Fibroblast of lung (primary cell): ENCODE data around the gene SHISA8. TPM values are rescaled to one million over a fixed set of nuclear protein-coding genes. Genes with fewer than 3 reads are reported as not detected.

ENCODE experiments used
- DNase-seq, 2 donors: peaks; one replicate each; pipeline versions ENCODE4 v3.0.0 to v3.0.0-alpha.2; 2010; ENCODE audit warnings: low read depth in 2 of 2
- H2AFZ ChIP-seq: 2 replicates; pipeline ENCODE4 v1.5.1; 2012; ENCODE audit warnings: low read length, control low read depth, inconsistent platforms
- H3K27ac ChIP-seq: 2 replicates; pipeline ENCODE4 v1.5.1; 2011; ENCODE audit warnings: low read length, control low read depth; ENCODE audit not compliant: insufficient read depth
- H3K27me3 ChIP-seq: 2 replicates; pipeline ENCODE4 v1.5.1; 2011; ENCODE audit warnings: mild to moderate bottlenecking, low read length; ENCODE audit not compliant: control insufficient read depth, insufficient read depth
- H3K36me3 ChIP-seq: 2 replicates; pipeline ENCODE4 v1.5.1; 2011; ENCODE audit warnings: low read length; ENCODE audit not compliant: control insufficient read depth, insufficient read depth
- H3K4me1 ChIP-seq: 2 replicates; pipeline ENCODE4 v1.5.1; 2011; ENCODE audit warnings: low read length; ENCODE audit not compliant: control insufficient read depth, insufficient read depth; ENCODE audit errors: extremely low read depth
- H3K4me2 ChIP-seq: 2 replicates; pipeline ENCODE4 v1.5.1; 2011; ENCODE audit warnings: low read length, control low read depth; ENCODE audit not compliant: insufficient read depth; ENCODE audit errors: extremely low read depth
- H3K4me3 ChIP-seq, 4 experiments: fragments of 200-600 bp in 1 of 4; sonication (generic) in 1 of 4; replicated peaks in 1 of 4; 2 replicates each; pipeline ENCODE4 v1.5.1; 2011 to 2016; ENCODE audit warnings: low read length in 4 of 4, low read depth in 3 of 4, mild to moderate bottlenecking in 3 of 4, control low read depth in 2 of 4, inconsistent platforms in 1 of 4, mixed read lengths in 1 of 4; ENCODE audit not compliant: insufficient read depth in 1 of 4; ENCODE audit errors: control extremely low read depth in 1 of 4
- H3K79me2 ChIP-seq: 2 replicates; pipeline ENCODE4 v1.5.1; 2012; ENCODE audit warnings: mild to moderate bottlenecking, low read length, inconsistent platforms; ENCODE audit not compliant: control insufficient read depth, insufficient read depth
- H3K9ac ChIP-seq: 2 replicates; pipeline ENCODE4 v1.5.1; 2011; ENCODE audit warnings: mild to moderate bottlenecking, low read length, control low read depth; ENCODE audit not compliant: insufficient read depth
- H3K9me3 ChIP-seq: 2 replicates; pipeline ENCODE4 v1.5.1; 2012; ENCODE audit warnings: low read depth, low read length; ENCODE audit not compliant: control insufficient read depth, insufficient read depth
- H4K20me1 ChIP-seq: 2 replicates; pipeline ENCODE4 v1.5.1; 2011; ENCODE audit warnings: low read length; ENCODE audit not compliant: control insufficient read depth, insufficient read depth; ENCODE audit errors: extremely low read depth
- EZH2 ChIP-seq: IDR thresholded peaks from 2 replicates; pipeline ENCODE4 v1.5.1; 2012; ENCODE audit warnings: low read length, control low read depth, mild to moderate bottlenecking; ENCODE audit errors: missing control alignments
- polyA plus RNA-seq, 2 donors: library from polyadenylated mRNA; depleted of rRNA in 1 of 2; stranded (reverse) in 1 of 2; unstranded in 1 of 2; fragments of >200 nt; gene quantifications; 2 replicates each; pipeline ENCODE4 v1.2.1, GENCODE V29; 2011 to 2012; ENCODE audit warnings: missing spikeins in 1 of 2
- total RNA-seq: library from RNA; depleted of rRNA; stranded (reverse); fragments of >200 nt; gene quantifications from 2 replicates; pipeline ENCODE4 v1.2.1, GENCODE V29; 2014
- TF ChIP-seq, protein P1 (sequence below), 2 donors: IDR thresholded peaks in 1 of 2; conservative IDR thresholded peaks in 1 of 2; 1 replicate in 1 of 2; 2 replicates in 1 of 2; pipeline ENCODE4 v1.5.1; 2011 to 2012; ENCODE audit warnings: low read length in 2 of 2, control low read depth in 1 of 2, inconsistent platforms in 1 of 2, low read depth in 1 of 2, mild to moderate bottlenecking in 1 of 2

Gene SHISA8
- total and polyA plus RNA-seq, 2 donors (not counting 1 experiment from before 2014, with no cell fraction given): not detected

DNA sequence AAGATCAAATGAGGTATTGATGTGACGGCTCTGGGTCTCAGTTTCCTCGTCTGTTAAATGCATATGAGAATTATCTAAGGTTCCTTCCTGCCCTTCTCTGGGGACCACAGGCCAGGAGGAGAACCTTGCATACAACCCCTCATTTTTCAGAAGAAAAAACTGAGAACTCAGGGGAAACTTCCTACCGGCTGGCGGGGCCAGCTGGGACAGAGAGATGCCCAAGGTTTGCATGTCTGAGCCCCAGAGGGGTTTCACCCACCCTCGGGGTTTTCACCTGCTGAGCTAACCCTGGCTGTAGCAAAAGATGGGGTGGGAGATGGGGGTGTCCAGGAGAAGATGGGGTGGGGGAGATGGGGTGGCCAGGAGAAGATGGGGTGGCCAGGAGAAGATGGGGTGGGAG is 7.5 kb upstream of the SHISA8 start:
- no peak for TF ChIP-seq EZH2
- TF ChIP-seq, protein P1, sequence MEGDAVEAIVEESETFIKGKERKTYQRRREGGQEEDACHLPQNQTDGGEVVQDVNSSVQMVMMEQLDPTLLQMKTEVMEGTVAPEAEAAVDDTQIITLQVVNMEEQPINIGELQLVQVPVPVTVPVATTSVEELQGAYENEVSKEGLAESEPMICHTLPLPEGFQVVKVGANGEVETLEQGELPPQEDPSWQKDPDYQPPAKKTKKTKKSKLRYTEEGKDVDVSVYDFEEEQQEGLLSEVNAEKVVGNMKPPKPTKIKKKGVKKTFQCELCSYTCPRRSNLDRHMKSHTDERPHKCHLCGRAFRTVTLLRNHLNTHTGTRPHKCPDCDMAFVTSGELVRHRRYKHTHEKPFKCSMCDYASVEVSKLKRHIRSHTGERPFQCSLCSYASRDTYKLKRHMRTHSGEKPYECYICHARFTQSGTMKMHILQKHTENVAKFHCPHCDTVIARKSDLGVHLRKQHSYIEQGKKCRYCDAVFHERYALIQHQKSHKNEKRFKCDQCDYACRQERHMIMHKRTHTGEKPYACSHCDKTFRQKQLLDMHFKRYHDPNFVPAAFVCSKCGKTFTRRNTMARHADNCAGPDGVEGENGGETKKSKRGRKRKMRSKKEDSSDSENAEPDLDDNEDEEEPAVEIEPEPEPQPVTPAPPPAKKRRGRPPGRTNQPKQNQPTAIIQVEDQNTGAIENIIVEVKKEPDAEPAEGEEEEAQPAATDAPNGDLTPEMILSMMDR (conservative IDR thresholded peaks at IDR 0.05 in 1 of 2, IDR thresholded peaks at IDR 0.05 in 1 of 2; ENCODE audit: low read depth in 1 of 2, low read length in 2 of 2): no peak
- Histone ChIP-seq H3K27me3 (peaks cover 6% of the 10 kb centered on the region), H2AFZ (no peak overlapping the region), H3K4me1 (peaks cover 2% of the 10 kb centered on the region), H3K9ac (no peak overlapping the region), H3K36me3 (no peaks in the 10 kb centered on the region), H3K4me2 (no peak overlapping the region), H3K4me3 (no peak overlapping the region), H3K27ac (no peak overlapping the region), H4K20me1 (no peaks in the 10 kb centered on the region), H3K79me2 (no peaks in the 10 kb centered on the region), H3K9me3 (no peaks in the 10 kb centered on the region)
- DNase-seq: no peak

DNA sequence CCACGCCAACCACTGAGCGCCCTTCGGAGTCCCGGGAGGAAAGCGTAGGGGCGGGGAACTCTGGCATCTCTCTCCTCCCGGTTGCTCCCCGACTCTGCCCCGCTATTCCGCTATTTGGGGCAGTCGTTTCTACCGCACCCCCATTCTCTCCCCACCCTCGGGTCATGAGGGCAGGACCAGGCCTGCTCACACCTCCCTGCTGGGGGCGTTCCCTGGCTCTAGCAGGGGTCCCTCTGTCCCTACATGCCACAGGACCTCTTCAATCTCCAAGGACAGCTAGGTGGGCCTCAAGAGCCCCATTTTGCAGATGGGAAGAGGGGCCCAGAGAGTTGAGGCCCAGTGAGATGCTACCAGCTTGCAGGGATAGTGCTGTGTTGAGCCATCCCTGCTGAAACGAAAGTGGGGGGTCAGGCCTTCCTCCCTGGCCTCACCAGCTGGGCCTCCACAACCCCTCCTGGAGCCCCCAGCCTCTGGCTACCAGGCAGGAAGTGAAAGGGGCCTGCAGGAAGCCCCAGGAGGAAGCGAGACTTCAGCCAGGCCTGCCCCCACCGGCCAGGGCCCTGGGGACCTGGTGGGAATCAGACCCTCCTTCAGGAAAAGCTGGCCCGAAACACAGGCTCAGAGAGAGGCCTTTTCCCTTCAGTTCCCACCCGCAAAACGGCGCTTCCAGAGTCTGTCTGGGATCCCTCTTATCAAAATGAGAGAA is 5.5 kb upstream of the SHISA8 start:
- Histone ChIP-seq H3K36me3 (no peaks in the 10 kb centered on the region), H3K9me3 (no peaks in the 10 kb centered on the region), H3K27me3 (peaks cover 12% of the 10 kb centered on the region), H2AFZ (no peak overlapping the region), H3K4me1 (no peaks in the 10 kb centered on the region), H3K4me3 (peak overlapping the region in 1 of 4 experiments; percentile 46), H3K9ac (no peak overlapping the region), H3K27ac (no peak overlapping the region), H3K79me2 (no peaks in the 10 kb centered on the region), H3K4me2 (no peak overlapping the region), H4K20me1 (no peaks in the 10 kb centered on the region)
- TF ChIP-seq, protein P1 (conservative IDR thresholded peaks at IDR 0.05 in 1 of 2, IDR thresholded peaks at IDR 0.05 in 1 of 2; ENCODE audit: low read depth in 1 of 2, low read length in 2 of 2): no peak
- no peak for TF ChIP-seq EZH2
- no peak for DNase-seq

DNA sequence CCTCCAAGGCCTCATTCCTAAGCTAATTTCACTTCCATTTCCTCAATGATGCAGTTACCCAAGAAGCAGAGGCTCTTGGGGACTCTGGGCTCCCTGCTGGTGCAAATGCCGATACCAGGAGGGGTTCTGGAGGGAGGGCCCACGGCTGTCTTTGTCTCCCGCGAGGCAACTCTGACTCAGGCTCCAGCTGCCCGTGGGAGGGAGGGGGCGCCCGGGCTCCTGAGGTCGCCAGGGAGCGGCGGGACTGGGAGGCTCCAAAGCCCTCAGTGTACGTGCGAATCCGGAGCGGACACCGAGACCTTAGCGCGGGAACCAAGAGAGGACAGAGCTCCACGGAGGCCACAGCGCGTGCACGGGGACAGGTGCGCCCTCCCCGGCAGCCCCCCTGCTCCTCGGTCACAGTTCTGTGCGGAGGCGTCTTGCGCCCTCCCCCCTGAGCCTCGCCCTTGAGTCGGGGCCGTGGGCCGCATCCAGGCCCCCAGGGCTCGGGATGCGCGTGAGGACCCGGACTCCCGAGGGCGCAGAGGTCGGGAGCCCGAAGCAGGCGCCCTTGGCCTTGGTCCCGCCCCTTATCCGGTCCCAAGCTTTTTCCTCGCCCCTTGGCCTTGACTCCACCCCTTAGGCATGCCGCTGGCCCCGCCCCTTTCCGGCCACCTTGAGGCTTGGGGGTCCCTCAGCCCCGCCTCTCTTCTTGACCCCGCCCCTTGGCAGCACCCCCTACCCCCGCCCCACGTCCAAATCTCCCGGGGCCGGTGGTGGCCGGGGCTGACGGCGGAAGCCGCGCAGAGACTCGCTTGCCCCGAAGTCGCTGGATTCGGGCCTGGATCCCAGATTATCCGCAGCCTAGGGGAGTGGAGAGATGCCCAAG is 4.7 kb upstream of the SHISA8 start:
- Histone ChIP-seq H2AFZ (peak overlapping the region; percentile 67), H4K20me1 (no peaks in the 10 kb centered on the region), H3K36me3 (no peaks in the 10 kb centered on the region), H3K4me1 (no peaks in the 10 kb centered on the region), H3K27ac (no peak overlapping the region), H3K79me2 (no peaks in the 10 kb centered on the region), H3K4me3 (peak overlapping the region; percentile 16 to 46 (median 38)), H3K27me3 (peaks cover 17% of the 10 kb centered on the region), H3K9ac (peak overlapping the region; percentile 42), H3K9me3 (no peaks in the 10 kb centered on the region), H3K4me2 (peak overlapping the region; percentile 87)
- TF ChIP-seq, protein P1 (conservative IDR thresholded peaks at IDR 0.05 in 1 of 2, IDR thresholded peaks at IDR 0.05 in 1 of 2; ENCODE audit: low read depth in 1 of 2, low read length in 2 of 2): no peak
- no peak for TF ChIP-seq EZH2
- DNase-seq: peak in 1 of 2 donors; percentile 16
